K562 (cell line): ENCODE results near the gene RFLNA. TPM values are rescaled to one million over a fixed set of nuclear protein-coding genes. Genes with fewer than 3 reads are reported as not detected.

Experiments used
- ATF7 ChIP-seq: fragments of 450-650 bp; IDR thresholded peaks from 2 replicates; pipeline ENCODE4 v1.7.1; 2014; ENCODE audit warnings: mild to moderate bottlenecking, moderate library complexity
- CHD2 ChIP-seq: IDR thresholded peaks from 2 replicates; pipeline ENCODE4 v1.6.1; 2011; ENCODE audit warnings: low read depth, low read length
- CTBP1 ChIP-seq: fragments of 450-650 bp; IDR thresholded peaks from 2 replicates; pipeline ENCODE4 v1.6.1; 2016; ENCODE audit warnings: borderline replicate concordance
- ELK1 ChIP-seq: sonication (generic); formaldehyde crosslinking; IDR thresholded peaks from 2 replicates; pipeline ENCODE4 v1.8.1; 2022; ENCODE audit warnings: missing genetic modification reagents
- ETV6 ChIP-seq, 3 experiments: fragments of 150-350 bp in 1 of 3; sonication (generic) in 1 of 3; formaldehyde crosslinking in 1 of 3; IDR thresholded peaks; 2 replicates each; pipeline versions ENCODE4 v1.6.1 to v1.8.0; 2014 to 2022; ENCODE audit warnings: borderline replicate concordance in 2 of 3, low read depth in 2 of 3, antibody characterized with exemption in 1 of 3, low read length in 1 of 3, mild to moderate bottlenecking in 1 of 3, missing genetic modification reagents in 1 of 3
- GABPA ChIP-seq: fragments of 200-800 bp; sonication (Bioruptor generic); conservative IDR thresholded peaks from 2 replicates; pipeline ENCODE4 v1.6.1; 2016; ENCODE audit warnings: low read depth, missing genetic modification characterization, missing compliant biosample characterization
- LEF1 ChIP-seq: fragments of 450-650 bp; IDR thresholded peaks from 2 replicates; pipeline ENCODE4 v1.6.1; 2016; ENCODE audit warnings: mild to moderate bottlenecking
- NFATC3 ChIP-seq: fragments of 450-650 bp; IDR thresholded peaks from 2 replicates; pipeline ENCODE4 v1.6.1; 2017; ENCODE audit warnings: mild to moderate bottlenecking
- NFRKB ChIP-seq: fragments of 450-650 bp; IDR thresholded peaks from 2 replicates; pipeline ENCODE4 v1.6.1; 2016; ENCODE audit warnings: low read depth
- RBM34 ChIP-seq: fragments of 200-400 bp; formaldehyde crosslinking; IDR thresholded peaks from 2 replicates; pipeline ENCODE4 v1.6.1; 2018; ENCODE audit warnings: low read length, borderline replicate concordance; ENCODE audit not compliant: insufficient read depth
- SPI1 ChIP-seq: IDR thresholded peaks from 2 replicates; pipeline ENCODE4 v1.6.1; 2011; ENCODE audit warnings: low read depth, low read length, control low read depth, borderline replicate concordance
- polyA plus RNA-seq, 8 experiments: library from polyadenylated mRNA; depleted of rRNA in 4 of 8; stranded (reverse) in 5 of 8; unstranded in 3 of 8; fragments of >200 nt; fragmentation: Nextera tagmentation in 2 of 8; fragmentation: Illumina TruSeq in 1 of 8; extraction: Ambion mirVana in 2 of 8; extraction: Trizol in 1 of 8; gene quantifications; 2 replicates each; pipeline versions ENCODE4 v1.2.1 to v1.2.3, GENCODE V29; 2011 to 2014; ENCODE audit warnings: inconsistent platforms in 1 of 8, missing spikeins in 1 of 8
- total RNA-seq, 7 experiments: library from RNA; depleted of rRNA in 6 of 7; stranded (reverse); fragments of >200 nt in 6 of 7; fragmentation: Illumina TruSeq in 2 of 7; extraction: Trizol in 2 of 7; gene quantifications; 2 replicates each; pipeline versions ENCODE4 v1.2.1 to v1.2.3, GENCODE V29; 2011 to 2021; ENCODE audit warnings: low replicate concordance in 1 of 7
- TF ChIP-seq, protein P1 (sequence below): sonication (generic); formaldehyde crosslinking; IDR thresholded peaks from 2 replicates; pipeline ENCODE4 v1.8.0; 2022; ENCODE audit warnings: mild to moderate bottlenecking, missing genetic modification reagents
- TF ChIP-seq, protein P2 (sequence below): fragments of 450-650 bp; IDR thresholded peaks from 2 replicates; pipeline ENCODE4 v1.6.1; 2014; ENCODE audit warnings: low read depth, mild to moderate bottlenecking, moderate library complexity, borderline replicate concordance
- TF ChIP-seq, protein P3 (sequence below): fragments of 450-650 bp; IDR thresholded peaks from 2 replicates; pipeline ENCODE4 v1.6.1; 2016; ENCODE audit warnings: mild to moderate bottlenecking

RFLNA gene
- total and polyA plus RNA-seq, 9 of the 15 experiments (the other 6 are each of a cell fraction or from before 2014, with no cell fraction given), result not detected

GRCh38 chr12:124259154-124260066 is 35.5 kb upstream of the RFLNA start (continued):
- TF ChIP-seq, protein P1, sequence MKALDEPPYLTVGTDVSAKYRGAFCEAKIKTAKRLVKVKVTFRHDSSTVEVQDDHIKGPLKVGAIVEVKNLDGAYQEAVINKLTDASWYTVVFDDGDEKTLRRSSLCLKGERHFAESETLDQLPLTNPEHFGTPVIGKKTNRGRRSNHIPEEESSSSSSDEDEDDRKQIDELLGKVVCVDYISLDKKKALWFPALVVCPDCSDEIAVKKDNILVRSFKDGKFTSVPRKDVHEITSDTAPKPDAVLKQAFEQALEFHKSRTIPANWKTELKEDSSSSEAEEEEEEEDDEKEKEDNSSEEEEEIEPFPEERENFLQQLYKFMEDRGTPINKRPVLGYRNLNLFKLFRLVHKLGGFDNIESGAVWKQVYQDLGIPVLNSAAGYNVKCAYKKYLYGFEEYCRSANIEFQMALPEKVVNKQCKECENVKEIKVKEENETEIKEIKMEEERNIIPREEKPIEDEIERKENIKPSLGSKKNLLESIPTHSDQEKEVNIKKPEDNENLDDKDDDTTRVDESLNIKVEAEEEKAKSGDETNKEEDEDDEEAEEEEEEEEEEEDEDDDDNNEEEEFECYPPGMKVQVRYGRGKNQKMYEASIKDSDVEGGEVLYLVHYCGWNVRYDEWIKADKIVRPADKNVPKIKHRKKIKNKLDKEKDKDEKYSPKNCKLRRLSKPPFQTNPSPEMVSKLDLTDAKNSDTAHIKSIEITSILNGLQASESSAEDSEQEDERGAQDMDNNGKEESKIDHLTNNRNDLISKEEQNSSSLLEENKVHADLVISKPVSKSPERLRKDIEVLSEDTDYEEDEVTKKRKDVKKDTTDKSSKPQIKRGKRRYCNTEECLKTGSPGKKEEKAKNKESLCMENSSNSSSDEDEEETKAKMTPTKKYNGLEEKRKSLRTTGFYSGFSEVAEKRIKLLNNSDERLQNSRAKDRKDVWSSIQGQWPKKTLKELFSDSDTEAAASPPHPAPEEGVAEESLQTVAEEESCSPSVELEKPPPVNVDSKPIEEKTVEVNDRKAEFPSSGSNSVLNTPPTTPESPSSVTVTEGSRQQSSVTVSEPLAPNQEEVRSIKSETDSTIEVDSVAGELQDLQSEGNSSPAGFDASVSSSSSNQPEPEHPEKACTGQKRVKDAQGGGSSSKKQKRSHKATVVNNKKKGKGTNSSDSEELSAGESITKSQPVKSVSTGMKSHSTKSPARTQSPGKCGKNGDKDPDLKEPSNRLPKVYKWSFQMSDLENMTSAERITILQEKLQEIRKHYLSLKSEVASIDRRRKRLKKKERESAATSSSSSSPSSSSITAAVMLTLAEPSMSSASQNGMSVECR (CRISPR knock-in tag), result no peak
- TF ChIP-seq SPI1 (no peak), LEF1 (peak; percentile 83; the same call in 1 of the 2 replicates), ATF7 (peak; percentile 88), ELK1 (CRISPR knock-in tag) (no peak), ETV6 (IDR thresholded peaks at IDR 0.05; ENCODE audit: borderline replicate concordance in 1 of 2, low read depth in 2 of 2, low read length in 1 of 2) (no peak), ETV6 (CRISPR knock-in tag; IDR thresholded peaks at IDR 0.05; ENCODE audit: borderline replicate concordance) (no peak), NFRKB (no peak), GABPA (tag) (peak; percentile 46; the same call in 1 of the 2 replicates), CTBP1 (peak; percentile 66; the same call in 1 of the 2 replicates), RBM34 (no peak), CHD2 (no peak), NFATC3 (no peak)
- TF ChIP-seq, protein P2, sequence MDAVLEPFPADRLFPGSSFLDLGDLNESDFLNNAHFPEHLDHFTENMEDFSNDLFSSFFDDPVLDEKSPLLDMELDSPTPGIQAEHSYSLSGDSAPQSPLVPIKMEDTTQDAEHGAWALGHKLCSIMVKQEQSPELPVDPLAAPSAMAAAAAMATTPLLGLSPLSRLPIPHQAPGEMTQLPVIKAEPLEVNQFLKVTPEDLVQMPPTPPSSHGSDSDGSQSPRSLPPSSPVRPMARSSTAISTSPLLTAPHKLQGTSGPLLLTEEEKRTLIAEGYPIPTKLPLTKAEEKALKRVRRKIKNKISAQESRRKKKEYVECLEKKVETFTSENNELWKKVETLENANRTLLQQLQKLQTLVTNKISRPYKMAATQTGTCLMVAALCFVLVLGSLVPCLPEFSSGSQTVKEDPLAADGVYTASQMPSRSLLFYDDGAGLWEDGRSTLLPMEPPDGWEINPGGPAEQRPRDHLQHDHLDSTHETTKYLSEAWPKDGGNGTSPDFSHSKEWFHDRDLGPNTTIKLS, result no peak
- TF ChIP-seq, protein P3, sequence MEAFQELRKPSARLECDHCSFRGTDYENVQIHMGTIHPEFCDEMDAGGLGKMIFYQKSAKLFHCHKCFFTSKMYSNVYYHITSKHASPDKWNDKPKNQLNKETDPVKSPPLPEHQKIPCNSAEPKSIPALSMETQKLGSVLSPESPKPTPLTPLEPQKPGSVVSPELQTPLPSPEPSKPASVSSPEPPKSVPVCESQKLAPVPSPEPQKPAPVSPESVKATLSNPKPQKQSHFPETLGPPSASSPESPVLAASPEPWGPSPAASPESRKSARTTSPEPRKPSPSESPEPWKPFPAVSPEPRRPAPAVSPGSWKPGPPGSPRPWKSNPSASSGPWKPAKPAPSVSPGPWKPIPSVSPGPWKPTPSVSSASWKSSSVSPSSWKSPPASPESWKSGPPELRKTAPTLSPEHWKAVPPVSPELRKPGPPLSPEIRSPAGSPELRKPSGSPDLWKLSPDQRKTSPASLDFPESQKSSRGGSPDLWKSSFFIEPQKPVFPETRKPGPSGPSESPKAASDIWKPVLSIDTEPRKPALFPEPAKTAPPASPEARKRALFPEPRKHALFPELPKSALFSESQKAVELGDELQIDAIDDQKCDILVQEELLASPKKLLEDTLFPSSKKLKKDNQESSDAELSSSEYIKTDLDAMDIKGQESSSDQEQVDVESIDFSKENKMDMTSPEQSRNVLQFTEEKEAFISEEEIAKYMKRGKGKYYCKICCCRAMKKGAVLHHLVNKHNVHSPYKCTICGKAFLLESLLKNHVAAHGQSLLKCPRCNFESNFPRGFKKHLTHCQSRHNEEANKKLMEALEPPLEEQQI, result no peak
